Prostate gland (tissue), 2 donors: ENCODE data around the gene CADM3. TPM values are rescaled to one million over a fixed set of nuclear protein-coding genes. Genes with fewer than 3 reads are reported as not detected.

Source experiments
- DNase-seq: peaks from one replicate; pipeline ENCODE4 v3.0.0-alpha.2; 2019; ENCODE audit warnings: low spot score
- H3K27ac ChIP-seq, 2 donors: fragments of 200-600 bp; sonication (generic); 2 replicates each; pipeline ENCODE4 v1.5.1; 2017 to 2019
- H3K27me3 ChIP-seq: fragments of 200-600 bp; sonication (generic); replicated peaks from 2 replicates; pipeline ENCODE4 v1.5.1; 2019; ENCODE audit not compliant: insufficient read depth
- H3K36me3 ChIP-seq, 2 donors: fragments of 200-600 bp; sonication (generic); 1 replicate in 1 of 2; 2 replicates in 1 of 2; pipeline versions ENCODE4 v1.5.1 to v1.8.1; 2017 to 2019
- H3K4me1 ChIP-seq: fragments of 200-600 bp; sonication (generic); replicated peaks from 2 replicates; pipeline ENCODE4 v1.5.1; 2019
- H3K4me3 ChIP-seq, 2 donors: fragments of 200-600 bp; sonication (generic); 2 replicates each; pipeline ENCODE4 v1.5.1; 2017 to 2019
- H3K9me3 ChIP-seq: fragments of 200-600 bp; sonication (generic); 2 replicates; pipeline ENCODE4 v1.5.1; 2017
- CTCF ChIP-seq, 4 experiments: fragments of 200-600 bp in 2 of 4; fragments of 450-650 bp in 2 of 4; sonication (generic) in 2 of 4; IDR thresholded peaks; 1 replicate in 3 of 4; 2 replicates in 1 of 4; pipeline ENCODE4 v1.5.1; 2016 to 2019; ENCODE audit warnings: antibody characterized with exemption in 4 of 4, mild to moderate bottlenecking in 2 of 4, moderate library complexity in 2 of 4
- POLR2A ChIP-seq: fragments of 450-650 bp; IDR thresholded peaks from one replicate; pipeline ENCODE4 v1.6.1; 2016; ENCODE audit warnings: antibody characterized with exemption, mild to moderate bottlenecking
- POLR2AphosphoS5 ChIP-seq: sonication (generic); formaldehyde crosslinking; IDR thresholded peaks from one replicate; pipeline ENCODE4 v1.6.1; 2017; ENCODE audit warnings: antibody characterized with exemption
- WGBS: methylation state at CpG from one replicate; pipeline ENCODE4 v1.1.5; 2018; 5-methylcytosine and 5-hydroxymethylcytosine counted together
- intact Hi-C: fragments of 100-400 bp; cut with DNase I; formaldehyde crosslinking; loops from one replicate; pipeline ENCODE4 v1.14.2; 2022
- total RNA-seq, 2 donors: library from RNA; depleted of rRNA; stranded (reverse); fragments of >200 nt; gene quantifications; one replicate each; pipeline ENCODE4 v1.1.0, GENCODE V29; 2016

Gene CADM3
- total RNA-seq: 1 to 10 TPM in 1 of 2 donors, under 1 TPM in 1; 0.23 to 4.7 TPM

GRCh38 chr1:159171254-159171687 is at the start of gene CADM3:
CADM3 (plus strand) TSS chr1:159171615; CDS start chr1:159171766, 151 bp downstream.
- no peak within 1 kb of the TSS for H3K27ac ChIP-seq
- peaks cover 14% of the 10 kb centered on the region for H3K27me3 ChIP-seq
- peak within 1 kb of the TSS in 1 of 2 donors; percentile 5 for H3K4me3 ChIP-seq

GRCh38 chr1:159122005-159122621 is 49.3 kb upstream of the CADM3 start:
- no peaks in the 10 kb centered on the region for H3K27me3 ChIP-seq
- H3K27ac ChIP-seq: no peak overlapping the region
- no peak for DNase-seq
- no peaks in the 10 kb centered on the region for H3K36me3 ChIP-seq
- no peaks in the 10 kb centered on the region for H3K9me3 ChIP-seq
- intact Hi-C loops: no loop called here
- H3K4me3 ChIP-seq: no peak overlapping the region
- TF ChIP-seq POLR2A (no peak), CTCF (IDR thresholded peaks at IDR 0.05) (no peak), POLR2AphosphoS5 (no peak)
- no peaks in the 10 kb centered on the region for H3K4me1 ChIP-seq
- 66% methylated on average over 2 of the region's 2 CpGs for WGBS

More at GRCh38 chr1:159171254-159171687, at the start of gene CADM3:
- no peaks in the 10 kb centered on the region for H3K4me1 ChIP-seq
- H3K9me3 ChIP-seq: no peaks in the 10 kb centered on the region
- 2% methylated on average over 29 of the region's 29 CpGs for WGBS
- H3K36me3 ChIP-seq: no peaks in the 10 kb centered on the region
- no peak for DNase-seq
- intact Hi-C loops: no loop called here
- TF ChIP-seq POLR2AphosphoS5 (no peak), CTCF (IDR thresholded peaks at IDR 0.05) (no peak), POLR2A (no peak)

GRCh38 chr1:159123587-159123986 is 47.8 kb upstream of the CADM3 start:
- intact Hi-C loops: no loop called here
- H3K27me3 ChIP-seq: no peaks in the 10 kb centered on the region

GRCh38 chr1:159132271-159132881 is 39.0 kb upstream of the CADM3 start:
- no peaks in the 10 kb centered on the region for H3K36me3 ChIP-seq
- H3K4me3 ChIP-seq: no peak overlapping the region
- WGBS: 50% methylated on average over 12 of the region's 12 CpGs
- TF ChIP-seq CTCF (IDR thresholded peaks at IDR 0.05) (peak; percentile 34 to 66 (median 60)), POLR2A (no peak)
- H3K4me1 ChIP-seq: no peaks in the 10 kb centered on the region
- intact Hi-C loops: no loop called here
- no peak overlapping the region for H3K27ac ChIP-seq
- H3K27me3 ChIP-seq: no peaks in the 10 kb centered on the region
- peak; percentile 7 for DNase-seq
- H3K9me3 ChIP-seq: no peaks in the 10 kb centered on the region

More at GRCh38 chr1:159123587-159123986, 47.8 kb upstream of the CADM3 start:
- Histone ChIP-seq H3K36me3 (no peaks in the 10 kb centered on the region), H3K4me3 (no peak overlapping the region), H3K9me3 (no peaks in the 10 kb centered on the region), H3K4me1 (no peaks in the 10 kb centered on the region), H3K27ac (no peak overlapping the region)
- TF ChIP-seq POLR2AphosphoS5 (no peak), POLR2A (no peak), CTCF (IDR thresholded peaks at IDR 0.05) (no peak)
- WGBS: 88% methylated on average over 5 of the region's 5 CpGs
- no peak for DNase-seq

- DNase-seq: no peak
- TF ChIP-seq POLR2A: no peak
- no peak overlapping the region for H3K4me3 ChIP-seq
- peaks cover 2% of the 10 kb centered on the region for H3K27me3 ChIP-seq
- no peaks in the 10 kb centered on the region for H3K36me3 ChIP-seq
- no peak overlapping the region for H3K27ac ChIP-seq
- intact Hi-C loops: no loop called here
- no peaks in the 10 kb centered on the region for H3K9me3 ChIP-seq
- 60% methylated on average over 7 of the region's 7 CpGs for WGBS
- H3K4me1 ChIP-seq: no peaks in the 10 kb centered on the region
Observed at GRCh38 chr1:159140474-159140873, 30.9 kb upstream of the CADM3 start.
